NT2/D1 (cell line): ENCODE measurements around the gene TMF1.

ENCODE experiments used
- DNase-seq: peaks from one replicate; pipeline ENCODE4 v3.0.0-alpha.2; 2011; ENCODE audit warnings: low read depth, low spot score
- H3K27me3 ChIP-seq: 2 replicates; pipeline ENCODE4 v1.6.0; 2011; ENCODE audit warnings: mild to moderate bottlenecking; ENCODE audit not compliant: insufficient read length, insufficient read depth
- H3K36me3 ChIP-seq: 2 replicates; pipeline ENCODE4 v1.6.1; 2011; ENCODE audit warnings: mild to moderate bottlenecking, low read length, mixed read lengths; ENCODE audit not compliant: insufficient read depth, insufficient read length
- H3K4me1 ChIP-seq: 2 replicates; pipeline ENCODE4 v1.5.1; 2011; ENCODE audit not compliant: insufficient read depth, insufficient read length
- H3K4me3 ChIP-seq: 2 replicates; pipeline ENCODE4 v1.5.1; 2011; ENCODE audit warnings: low read depth; ENCODE audit not compliant: insufficient read length
- H3K9ac ChIP-seq: 2 replicates; pipeline ENCODE4 v1.6.0; 2011; ENCODE audit warnings: low read depth; ENCODE audit not compliant: insufficient read length
- H3K9me3 ChIP-seq: 2 replicates; pipeline ENCODE4 v1.5.1; 2011; ENCODE audit warnings: mild to moderate bottlenecking, low read length; ENCODE audit not compliant: insufficient read depth
- SUZ12 ChIP-seq: IDR thresholded peaks from 2 replicates; pipeline ENCODE4 v1.6.1; 2011; ENCODE audit not compliant: insufficient read length, insufficient read depth; ENCODE audit errors: extremely low read depth
- YY1 ChIP-seq: IDR thresholded peaks from 2 replicates; pipeline ENCODE4 v1.6.1; 2011; ENCODE audit not compliant: insufficient read length, insufficient read depth
- ZNF274 ChIP-seq: IDR thresholded peaks from 2 replicates; pipeline ENCODE4 v1.6.1; 2011; ENCODE audit warnings: mild to moderate bottlenecking, low read depth, low read length

Gene TMF1

GRCh38 chr3:69011096-69011730 is 40.9 kb downstream of the TMF1 start:
- Histone ChIP-seq H3K36me3 (peaks cover 36% of the 10 kb centered on the region), H3K4me1 (peaks cover 3% of the 10 kb centered on the region), H3K9ac (no peak overlapping the region), H3K4me3 (no peak overlapping the region), H3K9me3 (no peaks in the 10 kb centered on the region), H3K27me3 (peaks cover 5% of the 10 kb centered on the region)
- DNase-seq, result no peak
- TF ChIP-seq YY1, result no peak
- no peak for TF ChIP-seq ZNF274
- TF ChIP-seq SUZ12, result no peak

- H3K4me1 ChIP-seq, result peaks cover 3% of the 10 kb centered on the region
- H3K9me3 ChIP-seq, result no peaks in the 10 kb centered on the region
- no peak overlapping the region for H3K4me3 ChIP-seq
- H3K27me3 ChIP-seq, result peaks cover 5% of the 10 kb centered on the region
- TF ChIP-seq YY1 (no peak), ZNF274 (no peak), SUZ12 (no peak)
- peaks cover 47% of the 10 kb centered on the region for H3K36me3 ChIP-seq
- H3K9ac ChIP-seq, result no peak overlapping the region
- DNase-seq, result peak; percentile 81
Observed at GRCh38 chr3:69009559-69010410, 42.3 kb downstream of the TMF1 start.

GRCh38 chr3:69008980-69009379 is 43.2 kb downstream of the TMF1 start:
- H3K9me3 ChIP-seq, result no peaks in the 10 kb centered on the region
- no peak overlapping the region for H3K4me3 ChIP-seq
- peak; percentile 74 for DNase-seq
- H3K27me3 ChIP-seq, result peaks cover 5% of the 10 kb centered on the region
- H3K4me1 ChIP-seq, result peaks cover 3% of the 10 kb centered on the region
- H3K36me3 ChIP-seq, result peaks cover 54% of the 10 kb centered on the region
- no peak for TF ChIP-seq ZNF274
- TF ChIP-seq YY1, result no peak
- TF ChIP-seq SUZ12, result no peak
- H3K9ac ChIP-seq, result no peak overlapping the region

GRCh38 chr3:69005791-69006482 is 46.2 kb downstream of the TMF1 start:
- Histone ChIP-seq H3K9me3 (no peaks in the 10 kb centered on the region), H3K4me1 (peaks cover 3% of the 10 kb centered on the region), H3K9ac (no peak overlapping the region), H3K36me3 (peaks cover 68% of the 10 kb centered on the region), H3K27me3 (no peaks in the 10 kb centered on the region), H3K4me3 (no peak overlapping the region)
- DNase-seq, result no peak
- no peak for TF ChIP-seq YY1
- TF ChIP-seq SUZ12, result no peak
- no peak for TF ChIP-seq ZNF274

- Histone ChIP-seq H3K9ac (no peak overlapping the region), H3K4me1 (peaks cover 3% of the 10 kb centered on the region), H3K27me3 (no peaks in the 10 kb centered on the region), H3K9me3 (no peaks in the 10 kb centered on the region), H3K36me3 (peaks cover 63% of the 10 kb centered on the region), H3K4me3 (no peak overlapping the region)
- DNase-seq, result no peak
- no peak for TF ChIP-seq ZNF274
- no peak for TF ChIP-seq YY1
- no peak for TF ChIP-seq SUZ12
Observed at GRCh38 chr3:69005071-69005790, 46.9 kb downstream of the TMF1 start.

- no peaks in the 10 kb centered on the region for H3K9me3 ChIP-seq
- TF ChIP-seq SUZ12, result no peak
- no peak for TF ChIP-seq YY1
- no peak for TF ChIP-seq ZNF274
- H3K4me1 ChIP-seq, result peaks cover 3% of the 10 kb centered on the region
- H3K4me3 ChIP-seq, result no peak overlapping the region
- no peaks in the 10 kb centered on the region for H3K27me3 ChIP-seq
- H3K36me3 ChIP-seq, result peaks cover 70% of the 10 kb centered on the region
- no peak for DNase-seq
- H3K9ac ChIP-seq, result no peak overlapping the region
Observed at GRCh38 chr3:69004138-69004537, 48.0 kb downstream of the TMF1 start.
